Neural cell (in vitro differentiated cells): ENCODE results near the gene PWP1.

Source experiments
- CTCF ChIP-seq: fragments of 450-650 bp; IDR thresholded peaks from 2 replicates; pipeline ENCODE4 v1.5.1; 2014; ENCODE audit warnings: antibody characterized with exemption, mild to moderate bottlenecking, moderate library complexity; ENCODE audit not compliant: poor library complexity, severe bottlenecking
- EP300 ChIP-seq: fragments of 450-650 bp; conservative IDR thresholded peaks from 2 replicates; pipeline ENCODE4 v1.6.1; 2014; ENCODE audit warnings: antibody characterized with exemption, mild to moderate bottlenecking, moderate library complexity; ENCODE audit not compliant: poor library complexity, severe bottlenecking
- EZH2 ChIP-seq: fragments of 200-600, 300-800 bp; shearing (Covaris generic), sonication (generic); IDR thresholded peaks from 2 replicates; pipeline ENCODE4 v1.6.1; 2014; ENCODE audit warnings: antibody characterized with exemption, low read length, borderline replicate concordance, mild to moderate bottlenecking; ENCODE audit not compliant: insufficient read depth, poor library complexity, severe bottlenecking
- POLR2AphosphoS5 ChIP-seq: IDR thresholded peaks from 2 replicates; pipeline ENCODE4 v1.6.1; 2012
- RAD21 ChIP-seq: fragments of 450-650 bp; conservative IDR thresholded peaks from 2 replicates; pipeline ENCODE4 v1.6.1; 2014; ENCODE audit warnings: antibody characterized with exemption, mild to moderate bottlenecking, moderate library complexity
- REST ChIP-seq: IDR thresholded peaks from 2 replicates; pipeline ENCODE4 v1.6.1; 2012; ENCODE audit warnings: borderline replicate concordance
- SMC3 ChIP-seq: fragments of 450-650 bp; conservative IDR thresholded peaks from 2 replicates; pipeline ENCODE4 v1.6.1; 2014; ENCODE audit warnings: antibody characterized with exemption, mild to moderate bottlenecking, moderate library complexity; ENCODE audit not compliant: poor library complexity

- TF ChIP-seq CTCF (no peak), EP300 (no peak), REST (no peak), POLR2AphosphoS5 (no peak), SMC3 (no peak), EZH2 (no peak), RAD21 (no peak)
These were observed 24.7 kb upstream of the PWP1 start for GRCh38 chr12:107660861-107661415.
